Endothelial cell of hepatic sinusoid (primary cell): Measurements from ENCODE around the gene KLHL7.
"Not testable (repeated sequence)": the region's sequence is repeated elsewhere in the genome, so short reads cannot be mapped to it uniquely, and the experiment has no call there.

Source experiments
- in situ Hi-C: cut with HindIII; loops from 2 replicates; pipeline ENCODE4 v1.10.0; 2017; ENCODE audit warnings: low sequenced_read_pairs

Gene KLHL7

DNA sequence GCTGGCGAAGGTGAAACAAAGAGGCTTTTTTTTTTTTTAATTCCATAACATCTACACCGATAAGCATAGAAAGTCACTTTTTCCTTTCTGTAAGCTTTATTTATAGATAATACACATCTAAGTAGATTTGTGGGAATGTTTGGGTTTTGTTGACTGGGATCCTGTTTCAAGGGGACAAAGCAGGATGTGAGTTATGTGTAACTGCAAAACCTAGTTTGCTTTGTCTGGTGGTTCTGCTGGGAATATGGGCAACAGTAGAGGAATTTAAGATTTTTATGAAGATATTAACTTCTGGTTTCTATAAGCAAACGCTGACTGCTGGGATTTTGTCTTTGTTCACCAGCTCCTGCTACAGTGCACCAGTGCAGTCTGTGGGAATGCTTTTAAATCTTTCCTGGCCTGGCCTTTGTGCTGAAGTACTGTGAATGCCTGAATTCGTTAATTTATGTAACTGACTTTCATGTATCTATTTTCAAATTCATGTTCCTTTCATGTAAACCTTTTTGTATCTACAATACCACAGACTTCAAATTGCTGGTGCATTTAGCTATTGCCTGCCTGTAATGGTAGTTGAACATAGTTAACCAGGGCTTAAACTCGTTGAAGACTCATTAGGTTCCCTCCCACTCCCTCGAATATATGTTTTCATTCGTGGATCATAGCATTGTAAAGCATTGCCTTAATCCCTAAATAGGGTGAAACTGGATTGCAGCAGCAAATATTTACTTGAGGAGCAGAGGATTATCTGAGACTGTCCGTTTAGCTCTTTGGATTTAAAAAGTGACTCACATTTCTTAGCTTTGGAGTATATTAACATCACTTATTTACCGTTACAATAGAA is 1.5 kb downstream of the KLHL7 start:
- in situ Hi-C loops, result no loop called here

DNA sequence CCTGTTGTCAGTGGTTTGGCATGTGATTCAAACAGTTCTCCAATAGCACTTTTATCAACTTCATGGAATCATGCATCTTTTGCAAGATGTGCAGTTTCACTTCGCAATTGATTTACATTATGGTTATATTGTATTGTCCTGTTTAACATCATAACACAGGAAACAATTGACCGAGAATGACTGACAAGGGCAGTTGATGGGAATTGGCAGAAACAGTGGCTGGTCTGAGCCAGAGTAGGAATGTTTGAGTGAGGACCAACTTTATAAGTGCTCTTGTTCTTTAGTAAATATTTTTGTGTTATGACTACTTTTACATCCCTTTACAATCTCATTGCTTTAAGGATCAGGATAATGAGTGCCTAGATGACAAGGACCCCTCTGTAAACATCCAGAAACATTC is 2.2 kb downstream of the KLHL7 start:
- in situ Hi-C loops, result no loop called here

DNA sequence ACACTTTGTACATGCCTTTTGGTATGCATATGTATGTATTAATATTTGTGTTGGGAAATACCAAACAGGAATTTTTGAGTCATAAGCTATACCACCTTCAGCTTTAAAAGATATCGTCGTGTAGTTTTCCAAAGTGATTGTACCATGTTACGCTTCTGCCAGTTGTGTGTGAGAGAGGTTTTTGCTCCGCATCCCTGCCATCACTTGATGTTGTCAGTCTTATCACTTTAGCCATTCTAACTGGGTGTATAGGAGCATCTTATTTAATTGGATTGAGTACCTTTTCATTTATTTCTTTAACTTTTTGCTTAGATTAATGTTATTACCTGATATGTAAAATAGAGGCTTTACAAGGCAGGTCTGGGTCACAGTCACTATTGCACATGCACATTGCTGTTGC is 3.4 kb downstream of the KLHL7 start:
- in situ Hi-C loops, result no loop called here

DNA sequence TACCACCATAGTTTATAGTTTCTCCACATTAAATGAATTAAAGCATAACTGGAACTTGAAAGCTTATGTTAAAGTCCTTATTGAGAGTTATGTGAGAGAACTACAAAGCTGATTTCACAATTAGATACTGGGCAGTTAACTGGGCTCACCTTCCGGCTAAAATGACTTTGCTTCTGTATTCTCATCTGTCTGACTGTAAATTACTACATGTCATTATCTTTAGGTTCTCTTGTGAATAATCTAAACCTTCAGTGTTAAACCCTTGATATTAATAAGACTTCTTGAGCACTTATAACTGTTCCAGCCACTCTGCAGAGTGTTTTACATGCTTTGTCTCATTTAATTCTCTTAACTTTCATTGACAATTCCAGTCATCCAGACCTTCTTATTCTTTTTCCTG is 3.9 kb downstream of the KLHL7 start:
- in situ Hi-C loops, result no loop called here

DNA sequence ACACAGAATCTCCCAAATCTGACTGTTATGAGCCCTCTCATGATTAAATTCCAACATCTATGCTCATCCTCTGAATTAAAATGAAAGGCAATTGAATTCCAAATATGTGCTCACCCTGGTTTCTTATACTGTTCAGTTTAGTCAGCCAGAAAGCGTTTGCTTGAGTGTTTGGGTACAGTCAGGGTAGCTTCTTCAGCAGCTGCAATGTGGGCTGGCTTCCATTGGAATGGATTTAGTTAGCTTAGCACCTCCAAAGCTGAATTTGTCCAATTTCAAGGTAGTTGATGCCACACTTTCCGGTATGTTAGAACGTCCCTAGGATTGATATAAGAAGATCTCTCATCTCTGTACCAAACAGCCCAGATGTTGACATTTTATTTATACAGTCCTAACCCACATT is 9.3 kb downstream of the KLHL7 start:
- in situ Hi-C loops, result no loop called here

DNA sequence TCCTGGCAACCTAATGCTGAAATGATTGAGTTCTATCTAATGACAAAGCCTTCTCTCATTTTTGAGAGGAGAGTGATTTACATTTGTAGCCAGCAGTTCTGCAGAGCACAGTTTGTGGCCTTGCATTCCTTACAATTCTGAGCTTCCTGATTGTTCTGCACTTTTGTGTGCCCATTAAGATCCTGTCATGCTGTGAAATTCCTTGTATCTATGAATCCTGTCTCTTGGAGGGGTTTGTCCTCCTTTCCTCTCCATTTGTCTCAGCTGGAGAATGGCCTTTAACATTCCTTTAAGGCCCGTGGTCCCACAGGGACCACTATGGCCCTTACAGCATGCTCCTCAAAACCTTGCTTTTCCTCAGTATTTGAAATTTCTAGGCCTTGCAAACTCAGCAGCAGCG is 10.4 kb downstream of the KLHL7 start:
- in situ Hi-C loops, result no loop called here

DNA sequence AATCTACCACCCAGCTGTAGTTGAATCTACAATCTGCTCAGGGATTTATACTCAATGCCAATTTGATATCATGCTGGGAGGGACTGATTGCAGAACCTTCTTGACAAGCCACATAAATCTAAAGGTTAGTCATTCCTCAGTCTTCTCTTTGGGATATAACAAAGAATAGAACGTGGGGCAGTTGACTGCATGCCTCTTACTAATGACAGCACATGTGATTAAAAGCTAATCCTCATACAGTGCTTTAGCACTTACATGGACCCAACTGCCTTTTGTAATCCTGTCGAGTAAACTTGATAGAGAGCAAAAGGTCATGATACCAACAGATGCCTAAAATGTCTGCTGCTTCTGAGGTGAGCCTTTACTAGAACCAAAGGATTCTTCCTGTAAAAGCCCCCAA is 12.3 kb downstream of the KLHL7 start:
- in situ Hi-C loops, result no loop called here

DNA sequence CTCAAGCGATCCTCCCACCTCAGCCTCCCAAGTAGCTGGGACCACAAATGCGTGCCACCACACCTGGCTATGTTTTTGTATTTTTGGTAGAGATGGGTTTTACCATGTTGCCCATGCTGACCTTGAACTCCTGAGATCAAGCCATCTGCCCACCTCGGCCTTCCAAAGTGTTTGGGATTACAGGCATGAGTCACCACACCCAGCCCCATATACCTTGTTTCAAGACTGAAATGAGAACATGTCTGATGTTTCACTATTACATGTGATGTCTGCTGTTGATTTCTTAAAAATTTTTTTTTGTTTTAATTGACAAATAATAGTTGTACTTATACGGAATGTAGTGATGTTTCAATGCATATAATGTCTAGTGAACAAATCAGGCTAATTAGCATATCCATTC is 14.5 kb downstream of the KLHL7 start:
- in situ Hi-C loops, result no loop called here

DNA sequence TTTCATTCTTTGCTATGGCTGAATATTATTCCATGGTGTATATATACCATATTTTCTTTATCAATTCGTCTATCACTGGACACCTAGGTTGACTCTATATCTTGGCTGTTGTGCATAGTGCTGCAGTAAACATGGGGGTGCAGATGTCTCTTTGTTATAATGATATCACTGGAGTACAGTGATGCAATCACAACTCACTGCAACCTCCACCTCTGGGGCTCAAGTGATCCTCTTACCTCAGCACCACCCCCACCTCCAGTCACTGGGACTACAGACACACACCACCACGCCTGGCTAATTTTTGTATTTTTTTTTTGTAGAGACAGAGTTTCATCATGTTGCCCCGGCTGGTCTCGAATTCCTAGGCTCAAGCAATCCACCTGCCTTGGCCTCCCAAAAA is 15.6 kb downstream of the KLHL7 start:
- in situ Hi-C loops, result no loop called here

DNA sequence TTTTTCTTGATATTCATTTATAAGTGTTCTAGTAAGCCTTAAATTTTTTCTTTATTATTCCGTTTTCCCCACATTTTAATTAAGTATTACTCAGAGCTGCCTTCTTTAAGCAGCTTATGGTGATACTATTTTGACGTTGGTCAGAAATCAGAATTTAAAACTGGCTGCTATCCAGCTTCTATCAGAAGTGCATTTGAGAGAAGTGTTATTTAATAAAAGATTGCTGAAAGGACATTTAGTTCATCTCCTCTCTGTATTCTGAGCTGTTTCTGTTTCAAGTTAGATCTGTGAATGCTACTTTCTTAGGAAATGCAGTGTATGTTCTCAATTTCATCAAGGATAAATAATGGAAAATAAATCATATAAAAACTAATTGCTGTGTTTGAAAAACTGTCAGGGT is 17.4 kb downstream of the KLHL7 start:
- in situ Hi-C loops, result no loop called here

DNA sequence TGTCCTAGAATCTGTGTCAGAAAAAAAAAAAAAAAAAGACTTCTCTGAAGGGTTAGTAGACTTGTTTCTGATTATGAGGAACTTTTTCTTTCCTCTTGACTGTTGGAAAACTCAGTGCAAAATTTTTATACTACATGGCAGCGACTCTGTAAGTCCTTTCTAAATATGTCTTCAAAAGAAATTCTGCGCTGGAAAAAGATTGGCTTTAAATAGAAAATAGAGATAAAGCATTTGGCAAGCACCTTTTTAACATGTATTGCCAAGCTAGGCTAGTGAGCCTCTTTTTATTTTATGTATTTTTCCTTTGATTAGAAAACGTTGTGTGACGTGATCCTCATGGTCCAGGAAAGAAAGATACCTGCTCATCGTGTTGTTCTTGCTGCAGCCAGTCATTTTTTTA is 17.9 kb downstream of the KLHL7 start:
- in situ Hi-C loops, result no loop called here

DNA sequence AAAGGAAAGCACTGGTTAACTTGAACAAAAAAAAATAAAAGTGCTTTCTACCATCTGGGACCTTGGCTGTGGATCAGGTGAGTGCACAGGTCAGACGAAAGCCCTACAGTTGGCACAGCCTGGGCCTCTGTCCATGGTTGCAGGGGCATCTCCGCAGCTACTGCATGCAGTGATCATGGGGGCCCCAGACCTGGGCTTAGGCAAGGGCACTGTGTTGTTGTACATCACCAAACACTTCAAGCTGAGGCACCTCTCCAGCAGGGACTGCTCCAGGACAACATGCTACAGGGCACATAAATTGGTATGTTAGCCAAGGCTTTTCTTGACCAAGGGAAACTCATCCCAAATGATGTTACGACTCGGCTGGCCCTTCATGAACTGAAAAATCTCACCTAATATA is 23.5 kb downstream of the KLHL7 start:
- in situ Hi-C loops, result no loop called here

DNA sequence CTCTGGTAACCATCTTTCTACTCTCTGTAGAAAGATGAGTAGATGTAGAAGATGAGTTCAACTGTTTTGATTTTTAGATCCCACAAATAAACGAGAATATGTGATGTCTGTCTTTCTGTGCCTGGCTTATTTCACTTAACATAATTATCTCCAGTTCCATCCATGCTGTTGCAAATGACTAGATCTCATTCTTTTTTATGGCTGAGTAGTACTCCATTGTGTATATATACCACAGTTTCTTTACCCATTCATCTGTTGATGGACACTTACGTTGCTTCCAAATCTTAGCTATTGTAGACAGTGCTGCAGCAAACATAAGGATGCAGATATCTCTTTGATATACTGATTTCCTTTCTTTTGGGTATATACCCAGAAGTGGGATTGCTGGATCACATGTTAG is 26.2 kb downstream of the KLHL7 start:
- in situ Hi-C loops, result not testable (repeated sequence)

DNA sequence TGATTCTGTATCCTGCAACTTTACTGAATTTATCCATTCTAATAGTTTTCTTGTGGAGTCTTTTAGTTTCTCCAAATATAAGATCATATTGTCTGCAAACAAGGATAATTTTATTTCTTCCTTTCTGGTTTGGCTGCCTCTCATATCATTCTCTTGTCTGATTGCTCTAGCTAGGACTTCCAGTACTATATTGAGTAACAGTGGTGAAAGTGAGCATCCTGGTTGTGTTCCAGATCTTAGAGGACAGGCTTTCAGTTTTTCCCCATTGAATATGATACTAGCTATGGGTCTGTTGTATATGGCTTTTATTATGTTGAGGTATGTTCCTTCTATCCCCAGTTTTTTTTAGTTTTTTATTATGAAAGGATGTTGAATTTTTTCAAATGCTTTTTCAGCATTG is 28.2 kb downstream of the KLHL7 start:
- in situ Hi-C loops, result no loop called here

DNA sequence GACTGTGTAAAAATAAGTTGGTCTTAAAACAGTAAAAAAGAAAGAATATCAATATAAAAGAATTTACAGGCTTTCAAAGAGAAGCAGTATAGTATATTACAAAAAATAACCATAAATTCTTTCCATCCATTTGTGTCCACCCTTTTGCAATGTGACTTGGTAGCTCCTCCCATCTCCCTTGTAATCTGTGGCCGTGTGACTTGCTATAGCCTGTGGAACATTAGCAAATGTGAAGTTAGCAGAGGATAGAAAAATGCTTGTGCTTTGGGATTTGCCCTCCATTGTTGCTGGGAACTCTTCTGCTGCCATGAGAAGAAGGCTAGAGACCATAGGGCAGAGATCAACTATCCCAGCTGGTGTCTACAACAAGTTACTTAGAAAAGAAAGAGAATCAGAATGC is 30.2 kb downstream of the KLHL7 start:
- in situ Hi-C loops, result no loop called here

DNA sequence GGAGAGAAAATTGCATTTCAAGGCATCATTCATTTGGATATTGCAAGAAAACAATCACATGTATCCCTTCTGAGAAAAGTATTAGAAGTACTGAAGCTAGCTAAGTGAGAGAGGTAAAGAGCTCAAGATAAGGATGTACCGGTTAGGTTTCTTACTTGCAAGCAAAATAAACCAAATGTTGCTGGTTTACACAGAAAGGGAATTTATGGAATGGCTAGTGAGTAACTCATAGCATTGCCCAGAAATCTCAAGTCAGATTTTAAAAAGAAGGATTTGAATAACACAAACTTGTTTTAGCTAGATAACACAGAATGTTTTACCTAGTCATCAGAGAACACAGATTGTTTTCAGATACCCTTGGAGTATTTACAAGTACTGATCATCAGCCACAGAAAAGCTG is 30.6 kb downstream of the KLHL7 start:
- in situ Hi-C loops, result no loop called here

DNA sequence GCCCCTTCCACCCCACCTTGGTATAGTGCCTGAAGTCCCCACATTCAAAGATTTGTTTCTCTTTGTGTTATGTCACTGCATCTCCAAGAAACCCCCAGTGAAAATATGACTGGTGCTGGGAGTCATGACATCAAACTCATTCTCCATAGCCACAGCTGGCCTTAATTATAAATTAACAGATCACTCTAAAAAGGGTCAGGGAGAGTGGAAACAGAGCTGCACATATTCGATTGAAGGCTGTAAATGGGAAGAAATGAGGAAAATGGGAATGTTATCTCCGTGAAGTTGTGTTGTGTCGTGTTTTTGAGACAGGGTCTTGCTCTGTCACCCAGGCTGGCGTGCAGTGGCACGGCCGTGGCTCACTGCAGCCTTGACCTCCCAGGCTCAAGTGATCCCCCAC is 52.1 kb downstream of the KLHL7 start:
- in situ Hi-C loops, result no loop called here

DNA sequence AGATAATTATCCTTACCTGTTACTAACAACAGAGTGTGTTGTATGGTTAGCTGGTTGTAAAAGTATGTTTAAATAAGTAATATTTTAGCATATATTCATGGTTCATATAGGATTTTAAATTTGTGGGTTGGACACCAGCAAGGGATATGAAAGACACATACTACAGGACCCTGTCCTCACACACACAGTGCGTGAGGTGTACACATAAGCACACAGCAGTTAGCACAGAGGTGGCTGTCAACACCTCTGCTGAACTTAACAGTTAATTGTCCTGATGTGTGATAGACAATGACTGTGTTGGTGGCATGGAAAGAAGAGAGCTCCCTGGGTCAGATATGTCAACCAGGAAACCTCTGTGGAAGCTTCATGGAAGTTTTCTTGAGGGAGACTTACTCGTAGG is 53.0 kb downstream of the KLHL7 start:
- in situ Hi-C loops, result no loop called here

DNA sequence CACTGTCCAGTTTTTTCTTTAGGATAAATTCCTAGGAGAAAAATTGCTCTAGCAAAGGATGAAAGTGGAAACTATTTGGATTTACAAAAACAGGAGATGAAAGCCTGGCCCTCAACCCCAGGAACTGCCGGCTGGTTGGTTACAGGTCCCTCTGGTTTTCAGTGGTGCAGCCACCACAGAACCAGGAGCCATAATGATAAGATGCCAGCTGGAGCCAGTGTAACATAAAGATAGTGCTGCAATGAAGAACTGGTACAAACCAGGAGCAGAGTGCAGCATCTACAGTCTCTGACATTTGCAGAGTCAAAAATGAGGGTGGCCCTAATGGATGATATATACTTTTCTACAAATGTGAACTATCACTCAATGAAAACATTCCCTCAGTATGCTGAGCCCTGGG is 55.9 kb downstream of the KLHL7 start:
- in situ Hi-C loops, result loop anchor here (10.0 kb wide), 1 partner anchor 83 kb away; the partner anchor contains the start of gene GPNMB

DNA sequence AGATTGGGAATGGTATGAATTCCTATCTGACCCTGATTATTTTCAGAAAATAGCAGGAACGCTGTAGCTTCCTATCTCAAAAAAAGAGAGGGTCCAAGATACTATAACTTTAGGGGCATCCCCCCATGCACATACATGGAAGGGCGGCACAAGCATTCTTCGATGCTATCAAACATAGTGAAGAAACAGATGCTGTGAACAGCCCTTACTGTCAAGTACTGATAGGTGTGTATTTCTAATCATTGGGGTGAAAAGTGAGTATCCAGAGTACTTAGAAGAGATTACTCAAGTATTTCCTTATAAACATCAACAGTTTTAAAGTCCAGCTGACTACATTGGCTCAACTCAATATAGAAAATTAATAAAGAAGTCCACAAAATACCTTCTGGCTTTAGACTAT is 59.3 kb downstream of the KLHL7 start:
- in situ Hi-C loops, result loop anchor here (10.0 kb wide), 1 partner anchor 80 kb away; the partner anchor contains the start of gene GPNMB

DNA sequence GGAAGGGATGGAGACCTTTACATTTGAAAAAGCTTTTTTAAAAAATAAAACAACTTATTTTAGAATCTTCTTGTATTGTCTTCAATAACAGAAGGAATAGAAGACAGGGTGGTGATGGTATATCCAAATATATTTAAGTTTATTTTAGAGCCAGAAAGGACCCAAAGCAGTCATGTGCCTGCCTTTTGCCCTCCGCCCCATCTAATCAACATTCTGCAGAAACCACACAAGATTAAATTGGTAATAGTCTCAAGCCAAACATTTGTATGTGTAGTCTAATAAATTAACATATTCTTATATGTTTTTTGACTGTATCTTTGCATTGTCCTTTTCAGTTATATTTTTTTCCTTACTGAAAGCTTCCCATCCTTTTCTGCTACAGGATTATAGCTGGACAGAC is 59.7 kb downstream of the KLHL7 start:
- in situ Hi-C loops, result loop anchor here (10.0 kb wide), 1 partner anchor 79 kb away; the partner anchor contains the start of gene GPNMB

DNA sequence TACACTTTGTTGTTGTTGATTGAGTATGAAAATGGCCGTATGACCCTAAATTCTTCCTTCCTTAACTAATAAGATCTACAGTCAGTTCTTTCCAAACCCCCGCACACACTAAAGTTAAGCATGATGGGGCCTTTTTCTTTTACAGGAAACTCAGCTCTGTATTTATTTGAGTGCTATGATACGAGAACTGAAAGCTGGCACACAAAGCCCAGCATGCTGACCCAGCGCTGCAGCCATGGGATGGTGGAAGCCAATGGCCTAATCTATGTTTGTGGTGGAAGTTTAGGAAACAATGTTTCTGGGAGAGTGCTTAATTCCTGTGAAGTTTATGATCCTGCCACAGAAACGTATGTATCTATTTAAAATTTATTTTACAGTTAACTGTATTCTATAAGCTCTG is 62.1 kb downstream of the KLHL7 start:
- in situ Hi-C loops, result loop anchor here (10.0 kb wide), 1 partner anchor 77 kb away; the partner anchor contains the start of gene GPNMB
